ENCODE data around the gene ACSS3.
A peak's percentile ranks its signal among the peaks of the same experiment; 100 is the strongest.

ACSS3 gene

DNA sequence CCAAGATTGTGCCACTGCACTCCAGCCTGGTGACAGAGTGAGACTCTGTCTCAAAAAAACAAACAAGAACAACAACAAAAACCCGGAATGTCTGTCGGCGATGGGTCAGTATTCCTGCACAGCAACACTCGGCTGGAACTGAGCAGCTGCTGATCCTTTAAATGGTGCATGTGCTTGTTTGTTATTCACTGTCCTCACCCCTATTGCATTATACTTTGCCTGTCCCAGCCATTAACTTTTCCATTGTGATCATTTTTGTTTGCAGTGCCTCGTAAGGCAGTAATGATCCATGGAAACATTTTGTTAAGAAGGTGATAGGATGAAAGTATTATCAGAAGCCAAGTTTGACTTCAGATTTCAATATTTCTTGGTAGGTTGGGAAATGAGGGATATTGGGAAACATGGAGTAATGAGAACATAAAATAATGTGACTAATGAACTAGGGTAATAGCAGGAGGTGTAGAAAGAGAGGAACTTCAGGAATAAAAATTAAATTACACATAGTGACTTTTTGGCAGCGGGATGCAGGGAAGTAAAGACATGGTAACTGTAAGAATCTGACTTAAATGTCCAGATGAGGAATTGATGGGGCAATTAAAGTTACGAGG is 6.1 kb downstream of the ACSS3 start:
- POLR2A ChIA-PET = no interaction called here
- Histone ChIP-seq H3K27ac (ENCODE audit: extremely low read depth, low read depth, low read length) (no peak overlapping the region), H3K9me3 (ENCODE audit: control insufficient read depth, insufficient read depth, low read depth, low read length) (no peaks in the 10 kb centered on the region), H3K4me3 (ENCODE audit: low read depth, low read length) (no peak overlapping the region), H3K4me1 (ENCODE audit: control insufficient read depth, insufficient read depth, low read length) (no peaks in the 10 kb centered on the region), H3K36me3 (ENCODE audit: control insufficient read depth in 2 of 2, insufficient read depth in 1 of 2, low read length in 2 of 2) (no peaks in the 10 kb centered on the region)
- CTCF ChIA-PET = no interaction called here
- TF ChIP-seq, protein P1, sequence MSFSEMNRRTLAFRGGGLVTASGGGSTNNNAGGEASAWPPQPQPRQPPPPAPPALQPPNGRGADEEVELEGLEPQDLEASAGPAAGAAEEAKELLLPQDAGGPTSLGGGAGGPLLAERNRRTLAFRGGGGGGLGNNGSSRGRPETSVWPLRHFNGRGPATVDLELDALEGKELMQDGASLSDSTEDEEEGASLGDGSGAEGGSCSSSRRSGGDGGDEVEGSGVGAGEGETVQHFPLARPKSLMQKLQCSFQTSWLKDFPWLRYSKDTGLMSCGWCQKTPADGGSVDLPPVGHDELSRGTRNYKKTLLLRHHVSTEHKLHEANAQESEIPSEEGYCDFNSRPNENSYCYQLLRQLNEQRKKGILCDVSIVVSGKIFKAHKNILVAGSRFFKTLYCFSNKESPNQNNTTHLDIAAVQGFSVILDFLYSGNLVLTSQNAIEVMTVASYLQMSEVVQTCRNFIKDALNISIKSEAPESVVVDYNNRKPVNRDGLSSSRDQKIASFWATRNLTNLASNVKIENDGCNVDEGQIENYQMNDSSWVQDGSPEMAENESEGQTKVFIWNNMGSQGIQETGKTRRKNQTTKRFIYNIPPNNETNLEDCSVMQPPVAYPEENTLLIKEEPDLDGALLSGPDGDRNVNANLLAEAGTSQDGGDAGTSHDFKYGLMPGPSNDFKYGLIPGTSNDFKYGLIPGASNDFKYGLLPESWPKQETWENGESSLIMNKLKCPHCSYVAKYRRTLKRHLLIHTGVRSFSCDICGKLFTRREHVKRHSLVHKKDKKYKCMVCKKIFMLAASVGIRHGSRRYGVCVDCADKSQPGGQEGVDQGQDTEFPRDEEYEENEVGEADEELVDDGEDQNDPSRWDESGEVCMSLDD (tag by site-specific recombination; IDR thresholded peaks at IDR 0.05) = no peak
- TF ChIP-seq ZNF544 (tag by site-specific recombination; IDR thresholded peaks at IDR 0.05) (no peak), ZNF416 (tag by site-specific recombination; IDR thresholded peaks at IDR 0.05) (no peak), FEZF1 (tag by site-specific recombination; IDR thresholded peaks at IDR 0.05) (peak; percentile 55; the same call in 1 of the 2 replicates), ZNF510 (tag by site-specific recombination; IDR thresholded peaks at IDR 0.05; ENCODE audit: insufficient replicate concordance) (no peak), ZNF670 (tag by site-specific recombination; IDR thresholded peaks at IDR 0.05; ENCODE audit: low read depth) (no peak), ZNF626 (tag by site-specific recombination; IDR thresholded peaks at IDR 0.05) (no peak), ZSCAN16 (tag by site-specific recombination; IDR thresholded peaks at IDR 0.05) (no peak)
- TF ChIP-seq, protein P2, sequence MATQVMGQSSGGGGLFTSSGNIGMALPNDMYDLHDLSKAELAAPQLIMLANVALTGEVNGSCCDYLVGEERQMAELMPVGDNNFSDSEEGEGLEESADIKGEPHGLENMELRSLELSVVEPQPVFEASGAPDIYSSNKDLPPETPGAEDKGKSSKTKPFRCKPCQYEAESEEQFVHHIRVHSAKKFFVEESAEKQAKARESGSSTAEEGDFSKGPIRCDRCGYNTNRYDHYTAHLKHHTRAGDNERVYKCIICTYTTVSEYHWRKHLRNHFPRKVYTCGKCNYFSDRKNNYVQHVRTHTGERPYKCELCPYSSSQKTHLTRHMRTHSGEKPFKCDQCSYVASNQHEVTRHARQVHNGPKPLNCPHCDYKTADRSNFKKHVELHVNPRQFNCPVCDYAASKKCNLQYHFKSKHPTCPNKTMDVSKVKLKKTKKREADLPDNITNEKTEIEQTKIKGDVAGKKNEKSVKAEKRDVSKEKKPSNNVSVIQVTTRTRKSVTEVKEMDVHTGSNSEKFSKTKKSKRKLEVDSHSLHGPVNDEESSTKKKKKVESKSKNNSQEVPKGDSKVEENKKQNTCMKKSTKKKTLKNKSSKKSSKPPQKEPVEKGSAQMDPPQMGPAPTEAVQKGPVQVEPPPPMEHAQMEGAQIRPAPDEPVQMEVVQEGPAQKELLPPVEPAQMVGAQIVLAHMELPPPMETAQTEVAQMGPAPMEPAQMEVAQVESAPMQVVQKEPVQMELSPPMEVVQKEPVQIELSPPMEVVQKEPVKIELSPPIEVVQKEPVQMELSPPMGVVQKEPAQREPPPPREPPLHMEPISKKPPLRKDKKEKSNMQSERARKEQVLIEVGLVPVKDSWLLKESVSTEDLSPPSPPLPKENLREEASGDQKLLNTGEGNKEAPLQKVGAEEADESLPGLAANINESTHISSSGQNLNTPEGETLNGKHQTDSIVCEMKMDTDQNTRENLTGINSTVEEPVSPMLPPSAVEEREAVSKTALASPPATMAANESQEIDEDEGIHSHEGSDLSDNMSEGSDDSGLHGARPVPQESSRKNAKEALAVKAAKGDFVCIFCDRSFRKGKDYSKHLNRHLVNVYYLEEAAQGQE (tag by site-specific recombination; IDR thresholded peaks at IDR 0.05) = no peak
- TF ChIP-seq, protein P3, sequence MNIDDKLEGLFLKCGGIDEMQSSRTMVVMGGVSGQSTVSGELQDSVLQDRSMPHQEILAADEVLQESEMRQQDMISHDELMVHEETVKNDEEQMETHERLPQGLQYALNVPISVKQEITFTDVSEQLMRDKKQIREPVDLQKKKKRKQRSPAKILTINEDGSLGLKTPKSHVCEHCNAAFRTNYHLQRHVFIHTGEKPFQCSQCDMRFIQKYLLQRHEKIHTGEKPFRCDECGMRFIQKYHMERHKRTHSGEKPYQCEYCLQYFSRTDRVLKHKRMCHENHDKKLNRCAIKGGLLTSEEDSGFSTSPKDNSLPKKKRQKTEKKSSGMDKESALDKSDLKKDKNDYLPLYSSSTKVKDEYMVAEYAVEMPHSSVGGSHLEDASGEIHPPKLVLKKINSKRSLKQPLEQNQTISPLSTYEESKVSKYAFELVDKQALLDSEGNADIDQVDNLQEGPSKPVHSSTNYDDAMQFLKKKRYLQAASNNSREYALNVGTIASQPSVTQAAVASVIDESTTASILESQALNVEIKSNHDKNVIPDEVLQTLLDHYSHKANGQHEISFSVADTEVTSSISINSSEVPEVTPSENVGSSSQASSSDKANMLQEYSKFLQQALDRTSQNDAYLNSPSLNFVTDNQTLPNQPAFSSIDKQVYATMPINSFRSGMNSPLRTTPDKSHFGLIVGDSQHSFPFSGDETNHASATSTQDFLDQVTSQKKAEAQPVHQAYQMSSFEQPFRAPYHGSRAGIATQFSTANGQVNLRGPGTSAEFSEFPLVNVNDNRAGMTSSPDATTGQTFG (tag by site-specific recombination; IDR thresholded peaks at IDR 0.05; ENCODE audit: borderline replicate concordance) = no peak
- TF ChIP-seq, protein P4, sequence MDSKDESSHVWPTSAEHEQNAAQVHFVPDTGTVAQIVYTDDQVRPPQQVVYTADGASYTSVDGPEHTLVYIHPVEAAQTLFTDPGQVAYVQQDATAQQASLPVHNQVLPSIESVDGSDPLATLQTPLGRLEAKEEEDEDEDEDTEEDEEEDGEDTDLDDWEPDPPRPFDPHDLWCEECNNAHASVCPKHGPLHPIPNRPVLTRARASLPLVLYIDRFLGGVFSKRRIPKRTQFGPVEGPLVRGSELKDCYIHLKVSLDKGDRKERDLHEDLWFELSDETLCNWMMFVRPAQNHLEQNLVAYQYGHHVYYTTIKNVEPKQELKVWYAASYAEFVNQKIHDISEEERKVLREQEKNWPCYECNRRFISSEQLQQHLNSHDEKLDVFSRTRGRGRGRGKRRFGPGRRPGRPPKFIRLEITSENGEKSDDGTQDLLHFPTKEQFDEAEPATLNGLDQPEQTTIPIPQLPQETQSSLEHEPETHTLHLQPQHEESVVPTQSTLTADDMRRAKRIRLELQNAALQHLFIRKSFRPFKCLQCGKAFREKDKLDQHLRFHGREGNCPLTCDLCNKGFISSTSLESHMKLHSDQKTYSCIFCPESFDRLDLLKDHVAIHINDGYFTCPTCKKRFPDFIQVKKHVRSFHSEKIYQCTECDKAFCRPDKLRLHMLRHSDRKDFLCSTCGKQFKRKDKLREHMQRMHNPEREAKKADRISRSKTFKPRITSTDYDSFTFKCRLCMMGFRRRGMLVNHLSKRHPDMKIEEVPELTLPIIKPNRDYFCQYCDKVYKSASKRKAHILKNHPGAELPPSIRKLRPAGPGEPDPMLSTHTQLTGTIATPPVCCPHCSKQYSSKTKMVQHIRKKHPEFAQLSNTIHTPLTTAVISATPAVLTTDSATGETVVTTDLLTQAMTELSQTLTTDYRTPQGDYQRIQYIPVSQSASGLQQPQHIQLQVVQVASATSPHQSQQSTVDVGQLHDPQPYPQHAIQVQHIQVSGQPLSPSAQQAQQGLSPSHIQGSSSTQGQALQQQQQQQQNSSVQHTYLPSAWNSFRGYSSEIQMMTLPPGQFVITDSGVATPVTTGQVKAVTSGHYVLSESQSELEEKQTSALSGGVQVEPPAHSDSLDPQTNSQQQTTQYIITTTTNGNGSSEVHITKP (tag by site-specific recombination; IDR thresholded peaks at IDR 0.05) = 0 out of 2 replicates have a peak, but pooled peaks have one; percentile 14
- TF ChIP-seq, protein P5, sequence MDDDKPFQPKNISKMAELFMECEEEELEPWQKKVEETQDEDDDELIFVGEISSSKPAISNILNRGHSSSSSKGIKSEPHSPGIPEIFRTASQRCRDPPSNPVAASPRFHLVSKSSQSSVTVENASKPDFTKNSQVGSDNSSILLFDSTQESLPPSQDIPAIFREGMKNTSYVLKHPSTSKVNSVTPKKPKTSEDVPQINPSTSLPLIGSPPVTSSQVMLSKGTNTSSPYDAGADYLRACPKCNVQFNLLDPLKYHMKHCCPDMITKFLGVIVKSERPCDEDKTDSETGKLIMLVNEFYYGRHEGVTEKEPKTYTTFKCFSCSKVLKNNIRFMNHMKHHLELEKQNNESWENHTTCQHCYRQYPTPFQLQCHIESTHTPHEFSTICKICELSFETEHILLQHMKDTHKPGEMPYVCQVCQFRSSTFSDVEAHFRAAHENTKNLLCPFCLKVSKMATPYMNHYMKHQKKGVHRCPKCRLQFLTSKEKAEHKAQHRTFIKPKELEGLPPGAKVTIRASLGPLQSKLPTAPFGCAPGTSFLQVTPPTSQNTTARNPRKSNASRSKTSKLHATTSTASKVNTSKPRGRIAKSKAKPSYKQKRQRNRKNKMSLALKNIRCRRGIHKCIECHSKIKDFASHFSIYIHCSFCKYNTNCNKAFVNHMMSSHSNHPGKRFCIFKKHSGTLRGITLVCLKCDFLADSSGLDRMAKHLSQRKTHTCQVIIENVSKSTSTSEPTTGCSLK (tag by site-specific recombination; IDR thresholded peaks at IDR 0.05) = no peak
- TF ChIP-seq, protein P6, sequence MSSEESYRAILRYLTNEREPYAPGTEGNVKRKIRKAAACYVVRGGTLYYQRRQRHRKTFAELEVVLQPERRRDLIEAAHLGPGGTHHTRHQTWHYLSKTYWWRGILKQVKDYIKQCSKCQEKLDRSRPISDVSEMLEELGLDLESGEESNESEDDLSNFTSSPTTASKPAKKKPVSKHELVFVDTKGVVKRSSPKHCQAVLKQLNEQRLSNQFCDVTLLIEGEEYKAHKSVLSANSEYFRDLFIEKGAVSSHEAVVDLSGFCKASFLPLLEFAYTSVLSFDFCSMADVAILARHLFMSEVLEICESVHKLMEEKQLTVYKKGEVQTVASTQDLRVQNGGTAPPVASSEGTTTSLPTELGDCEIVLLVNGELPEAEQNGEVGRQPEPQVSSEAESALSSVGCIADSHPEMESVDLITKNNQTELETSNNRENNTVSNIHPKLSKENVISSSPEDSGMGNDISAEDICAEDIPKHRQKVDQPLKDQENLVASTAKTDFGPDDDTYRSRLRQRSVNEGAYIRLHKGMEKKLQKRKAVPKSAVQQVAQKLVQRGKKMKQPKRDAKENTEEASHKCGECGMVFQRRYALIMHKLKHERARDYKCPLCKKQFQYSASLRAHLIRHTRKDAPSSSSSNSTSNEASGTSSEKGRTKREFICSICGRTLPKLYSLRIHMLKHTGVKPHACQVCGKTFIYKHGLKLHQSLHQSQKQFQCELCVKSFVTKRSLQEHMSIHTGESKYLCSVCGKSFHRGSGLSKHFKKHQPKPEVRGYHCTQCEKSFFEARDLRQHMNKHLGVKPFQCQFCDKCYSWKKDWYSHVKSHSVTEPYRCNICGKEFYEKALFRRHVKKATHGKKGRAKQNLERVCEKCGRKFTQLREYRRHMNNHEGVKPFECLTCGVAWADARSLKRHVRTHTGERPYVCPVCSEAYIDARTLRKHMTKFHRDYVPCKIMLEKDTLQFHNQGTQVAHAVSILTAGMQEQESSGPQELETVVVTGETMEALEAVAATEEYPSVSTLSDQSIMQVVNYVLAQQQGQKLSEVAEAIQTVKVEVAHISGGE (tag by site-specific recombination; conservative IDR thresholded peaks at IDR 0.05; ENCODE audit: low read depth) = no peak
- TF ChIP-seq, protein P7, sequence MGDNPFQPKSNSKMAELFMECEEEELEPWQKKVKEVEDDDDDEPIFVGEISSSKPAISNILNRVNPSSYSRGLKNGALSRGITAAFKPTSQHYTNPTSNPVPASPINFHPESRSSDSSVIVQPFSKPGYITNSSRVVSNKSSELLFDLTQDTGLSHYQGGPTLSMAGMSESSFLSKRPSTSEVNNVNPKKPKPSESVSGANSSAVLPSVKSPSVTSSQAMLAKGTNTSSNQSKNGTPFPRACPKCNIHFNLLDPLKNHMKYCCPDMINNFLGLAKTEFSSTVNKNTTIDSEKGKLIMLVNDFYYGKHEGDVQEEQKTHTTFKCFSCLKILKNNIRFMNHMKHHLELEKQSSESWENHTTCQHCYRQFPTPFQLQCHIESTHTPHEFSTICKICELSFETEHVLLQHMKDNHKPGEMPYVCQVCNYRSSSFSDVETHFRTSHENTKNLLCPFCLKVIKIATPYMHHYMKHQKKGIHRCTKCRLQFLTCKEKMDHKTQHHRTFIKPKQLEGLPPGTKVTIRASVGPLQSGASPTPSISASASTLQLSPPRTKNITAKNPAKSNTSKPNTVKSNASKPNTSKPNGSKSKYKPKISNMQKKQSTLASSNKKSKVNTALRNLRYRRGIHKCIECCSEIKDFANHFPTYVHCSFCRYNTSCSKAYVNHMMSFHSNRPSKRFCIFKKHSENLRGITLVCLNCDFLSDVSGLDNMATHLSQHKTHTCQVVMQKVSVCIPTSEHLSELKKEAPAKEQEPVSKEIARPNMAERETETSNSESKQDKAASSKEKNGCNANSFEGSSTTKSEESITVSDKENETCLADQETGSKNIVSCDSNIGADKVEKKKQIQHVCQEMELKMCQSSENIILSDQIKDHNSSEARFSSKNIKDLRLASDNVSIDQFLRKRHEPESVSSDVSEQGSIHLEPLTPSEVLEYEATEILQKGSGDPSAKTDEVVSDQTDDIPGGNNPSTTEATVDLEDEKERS (tag by site-specific recombination; IDR thresholded peaks at IDR 0.05) = no peak
